Measurements from ENCODE around the gene COX4I2.
A peak's percentile ranks its signal among the peaks of the same experiment; 100 is the strongest.
"Not testable (repeated sequence)": the region's sequence is repeated elsewhere in the genome, so short reads cannot be mapped to it uniquely, and the experiment has no call there.

Gene COX4I2

DNA sequence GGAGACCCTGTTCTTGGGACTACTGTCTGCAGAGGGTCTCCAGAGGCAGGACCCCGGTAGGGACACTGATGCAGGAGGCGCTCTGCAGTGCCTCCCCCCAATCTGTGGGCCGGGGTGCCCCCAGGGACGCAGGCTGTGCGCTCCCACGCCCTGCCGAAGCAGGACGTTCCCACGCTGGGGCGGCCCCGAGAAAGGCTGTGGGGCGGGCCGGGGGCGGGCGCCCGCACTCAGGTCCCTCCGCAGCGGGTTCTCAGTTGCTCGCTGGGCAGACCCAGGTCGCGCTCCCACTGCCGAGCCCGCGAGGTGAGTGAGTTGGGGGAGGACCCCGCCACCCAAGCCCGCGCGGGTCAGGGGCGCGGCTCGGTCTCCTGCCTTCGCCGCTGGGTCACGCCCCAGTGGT lies at the start of gene COX4I2:
COX4I2 (plus strand) TSS at position 253 of the 400 bp plus-strand sequence. CDS start 1,106 bp downstream, outside the sequence.
- DNase-seq (ENCODE audit: low spot score) = no peak

DNA sequence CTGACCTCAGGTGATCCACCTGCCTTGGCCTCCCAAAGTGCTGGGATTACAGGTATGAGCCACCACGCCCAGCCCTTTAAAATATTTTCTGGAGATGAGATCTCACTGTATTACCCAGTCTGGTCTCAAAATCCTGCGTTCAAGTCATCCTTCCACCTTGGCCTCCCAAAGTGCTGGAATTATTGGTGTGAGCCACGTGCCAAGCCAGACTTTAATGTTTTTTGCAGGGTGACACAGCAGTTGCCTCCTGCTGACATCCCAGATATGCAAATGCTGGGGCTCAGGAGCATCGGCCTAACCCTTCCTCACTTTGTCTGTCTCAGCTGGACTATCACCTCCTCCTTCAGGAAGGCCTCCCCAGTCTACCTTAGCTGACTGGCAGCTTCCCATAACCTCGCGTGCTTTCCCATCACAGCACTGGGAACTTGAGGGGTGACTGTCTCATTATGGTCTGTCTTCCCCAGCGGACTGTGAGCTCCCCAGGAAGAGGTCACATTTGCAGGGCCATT lies 46.9 kb upstream of the COX4I2 start:
- no peak for DNase-seq (ENCODE audit: low spot score)

DNA sequence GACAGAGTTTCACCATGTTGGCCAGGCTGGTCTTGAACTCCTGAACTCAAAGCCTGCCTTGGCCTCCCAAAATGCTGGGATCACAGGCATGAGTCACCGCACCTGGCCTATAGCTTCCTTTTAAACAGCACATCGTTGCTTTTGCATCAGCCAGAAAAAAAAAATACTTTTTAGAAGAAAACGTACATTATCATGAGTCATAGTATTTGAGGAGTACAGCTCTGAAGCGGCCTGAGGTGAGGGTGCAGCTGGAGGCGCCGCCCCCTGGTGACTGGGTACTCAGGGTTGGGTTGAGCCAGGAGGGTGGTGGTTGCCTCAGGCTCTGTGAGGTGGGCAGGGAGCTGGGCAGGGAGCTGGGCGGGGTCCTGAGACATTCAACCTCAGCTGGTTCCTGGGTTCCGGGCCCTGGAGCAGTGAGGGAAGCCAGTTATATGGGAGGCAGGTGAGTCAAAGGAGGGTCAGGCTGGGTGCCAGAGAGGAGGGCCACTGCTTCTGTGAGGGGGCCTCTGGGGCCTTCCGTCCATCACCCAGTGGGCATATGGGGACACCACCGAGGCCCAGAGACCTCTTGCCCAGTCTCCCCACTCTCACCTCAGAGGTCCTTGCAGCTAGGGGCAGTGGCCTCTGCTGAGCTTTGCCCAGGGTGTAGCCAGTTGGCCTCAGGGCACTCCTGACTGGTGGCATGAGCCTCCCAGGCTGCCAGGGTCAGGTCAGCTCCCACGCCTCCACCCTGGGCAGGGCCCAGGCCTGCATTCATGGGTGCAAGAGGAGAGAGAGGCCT lies 44.3 kb upstream of the COX4I2 start:
- DNase-seq (ENCODE audit: low spot score) = peak; percentile 91

DNA sequence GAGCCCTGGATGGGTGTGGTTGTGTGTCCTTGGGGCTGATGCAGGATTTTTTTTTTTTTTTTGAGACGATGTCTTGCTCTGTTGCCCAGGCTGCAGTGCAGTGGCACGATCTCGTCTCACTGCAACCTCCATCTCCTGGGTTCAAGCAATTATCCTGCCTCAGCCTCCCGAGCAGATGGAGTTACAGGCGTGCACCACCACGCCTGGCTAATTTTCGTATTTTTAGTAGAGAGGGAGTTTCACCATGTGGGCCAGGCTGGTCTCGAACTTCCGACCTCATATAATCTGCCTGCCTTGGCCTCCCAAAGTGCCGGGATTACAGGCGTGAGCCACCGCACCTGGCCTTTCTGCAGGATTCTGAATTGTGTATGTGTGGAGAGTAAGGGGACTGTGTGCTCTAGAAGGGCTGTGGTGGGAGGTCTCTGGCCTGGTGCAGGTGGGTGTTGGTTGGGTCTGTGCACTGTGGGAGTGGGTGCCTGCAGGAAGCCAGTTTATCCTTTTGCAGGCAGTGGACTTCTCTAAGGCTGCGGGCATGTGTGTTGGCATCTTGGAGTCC lies 43.6 kb upstream of the COX4I2 start:
- no peak for DNase-seq (ENCODE audit: low spot score)

- no peak for DNase-seq (ENCODE audit: low spot score)
These were observed 42.9 kb upstream of the COX4I2 start for GRCh38 chr20:31594558-31595379.

- DNase-seq (ENCODE audit: low spot score) = no peak
These were observed 42.4 kb upstream of the COX4I2 start for GRCh38 chr20:31595380-31595653.

- no peak for DNase-seq (ENCODE audit: low spot score)
These were observed 41.9 kb upstream of the COX4I2 start for GRCh38 chr20:31595654-31596411.

DNA sequence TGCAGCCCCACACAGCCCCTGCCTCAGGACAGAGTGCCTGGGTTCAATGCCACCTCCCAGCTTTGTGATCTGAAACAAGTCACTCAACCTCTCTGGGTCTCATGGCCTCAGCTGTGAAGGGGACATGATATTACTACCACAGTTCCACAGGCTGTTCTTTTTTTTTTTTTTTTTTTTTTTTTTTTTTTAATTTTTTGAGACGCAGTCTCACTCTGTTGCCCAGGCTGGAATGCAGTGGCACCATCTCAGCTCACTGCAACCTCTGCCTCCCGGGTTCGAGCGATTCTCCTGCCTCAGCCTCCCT lies 41.3 kb upstream of the COX4I2 start:
- DNase-seq (ENCODE audit: low spot score) = not testable (repeated sequence)

GRCh38 chr20:31596831-31597480 lies 40.8 kb upstream of the COX4I2 start:
- DNase-seq (ENCODE audit: low spot score) = no peak

- DNase-seq (ENCODE audit: low spot score) = no peak
These were observed 40.2 kb upstream of the COX4I2 start for GRCh38 chr20:31597481-31597855.

DNA sequence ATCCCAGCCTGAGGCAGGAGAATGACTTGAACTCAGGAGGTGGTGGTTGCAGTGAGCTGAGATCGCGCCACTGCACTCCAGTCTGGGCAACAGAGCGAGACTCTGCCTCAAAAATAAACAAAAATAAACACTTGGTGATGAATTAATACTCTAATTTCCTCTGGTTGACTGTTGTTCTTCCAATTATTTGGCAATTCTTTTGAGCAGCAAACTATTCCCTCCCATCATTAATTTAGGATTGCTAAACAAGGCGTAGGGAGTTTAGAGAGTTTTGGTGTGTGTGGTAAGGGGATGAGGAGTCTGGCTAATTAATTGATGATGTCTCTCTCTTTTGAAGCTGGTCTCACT lies 35.3 kb upstream of the COX4I2 start:
- DNase-seq (ENCODE audit: low spot score) = no peak

DNA sequence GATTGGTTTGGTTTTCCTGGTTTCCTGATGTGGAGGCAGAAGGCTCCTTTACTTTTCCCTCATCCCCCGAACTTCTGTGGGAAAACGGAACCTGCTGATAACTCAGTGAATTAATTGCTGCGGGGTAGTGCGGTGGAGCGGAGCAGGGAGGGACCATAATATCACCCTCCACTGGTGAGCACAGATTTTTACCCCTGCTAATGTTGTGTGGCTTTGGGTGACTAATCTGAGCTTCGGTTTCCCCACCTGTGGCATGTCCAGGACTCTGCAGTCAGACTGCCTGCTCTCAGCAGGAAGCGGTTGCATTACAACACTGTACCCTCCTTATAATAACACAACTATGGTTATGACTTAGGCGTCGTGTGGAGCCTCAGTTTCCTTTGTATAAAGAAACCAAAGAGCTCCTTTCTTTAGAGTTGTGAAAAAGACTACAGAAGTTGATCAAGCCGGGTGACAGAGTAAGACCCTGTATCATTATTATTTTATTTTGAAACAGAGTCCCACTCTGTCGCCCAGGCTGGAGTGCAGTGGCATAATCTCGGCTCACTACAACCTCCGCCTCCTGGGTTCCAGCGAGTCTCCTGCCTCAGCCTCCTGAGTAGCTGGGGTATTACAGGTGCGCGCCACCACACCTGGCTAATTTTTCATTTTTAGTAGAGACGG lies 34.8 kb upstream of the COX4I2 start:
- DNase-seq (ENCODE audit: low spot score) = no peak

GRCh38 chr20:31603822-31604566 lies 33.7 kb upstream of the COX4I2 start:
- peak; percentile 96 for DNase-seq (ENCODE audit: low spot score)

GRCh38 chr20:31604567-31605030 lies 33.1 kb upstream of the COX4I2 start:
- no peak for DNase-seq (ENCODE audit: low spot score)

DNA sequence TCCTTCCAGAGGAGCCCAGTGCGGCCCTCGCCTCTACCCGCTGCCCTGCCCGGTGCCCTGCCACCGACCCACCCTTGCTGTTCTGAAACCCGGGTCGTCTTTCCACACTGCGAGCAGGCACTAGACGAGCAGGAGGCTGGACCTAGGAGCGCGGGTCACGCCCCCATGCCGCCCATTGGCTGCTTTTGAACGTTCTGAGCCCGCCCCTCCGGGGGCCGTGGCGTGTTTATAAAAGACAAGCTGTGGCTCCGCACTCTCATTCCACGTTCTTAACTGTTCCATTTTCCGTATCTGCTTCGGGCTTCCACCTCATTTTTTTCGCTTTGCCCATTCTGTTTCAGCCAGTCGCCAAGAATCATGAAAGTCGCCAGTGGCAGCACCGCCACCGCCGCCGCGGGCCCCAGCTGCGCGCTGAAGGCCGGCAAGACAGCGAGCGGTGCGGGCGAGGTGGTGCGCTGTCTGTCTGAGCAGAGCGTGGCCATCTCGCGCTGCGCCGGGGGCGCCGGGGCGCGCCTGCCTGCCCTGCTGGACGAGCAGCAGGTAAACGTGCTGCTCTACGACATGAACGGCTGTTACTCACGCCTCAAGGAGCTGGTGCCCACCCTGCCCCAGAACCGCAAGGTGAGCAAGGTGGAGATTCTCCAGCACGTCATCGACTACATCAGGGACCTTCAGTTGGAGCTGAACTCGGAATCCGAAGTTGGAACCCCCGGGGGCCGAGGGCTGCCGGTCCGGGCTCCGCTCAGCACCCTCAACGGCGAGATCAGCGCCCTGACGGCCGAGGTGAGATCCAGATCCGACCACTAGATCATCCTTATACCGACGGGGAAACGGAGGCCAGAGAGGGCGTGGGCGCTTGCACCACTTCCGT lies 32.4 kb upstream of the COX4I2 start, which contains the start of gene ID1:
ID1 (plus strand) TSS at position 259 of the 871 bp plus-strand sequence; CDS start at position 358, 99 bp downstream.
- peak; percentile 94 for DNase-seq (ENCODE audit: low spot score)

DNA sequence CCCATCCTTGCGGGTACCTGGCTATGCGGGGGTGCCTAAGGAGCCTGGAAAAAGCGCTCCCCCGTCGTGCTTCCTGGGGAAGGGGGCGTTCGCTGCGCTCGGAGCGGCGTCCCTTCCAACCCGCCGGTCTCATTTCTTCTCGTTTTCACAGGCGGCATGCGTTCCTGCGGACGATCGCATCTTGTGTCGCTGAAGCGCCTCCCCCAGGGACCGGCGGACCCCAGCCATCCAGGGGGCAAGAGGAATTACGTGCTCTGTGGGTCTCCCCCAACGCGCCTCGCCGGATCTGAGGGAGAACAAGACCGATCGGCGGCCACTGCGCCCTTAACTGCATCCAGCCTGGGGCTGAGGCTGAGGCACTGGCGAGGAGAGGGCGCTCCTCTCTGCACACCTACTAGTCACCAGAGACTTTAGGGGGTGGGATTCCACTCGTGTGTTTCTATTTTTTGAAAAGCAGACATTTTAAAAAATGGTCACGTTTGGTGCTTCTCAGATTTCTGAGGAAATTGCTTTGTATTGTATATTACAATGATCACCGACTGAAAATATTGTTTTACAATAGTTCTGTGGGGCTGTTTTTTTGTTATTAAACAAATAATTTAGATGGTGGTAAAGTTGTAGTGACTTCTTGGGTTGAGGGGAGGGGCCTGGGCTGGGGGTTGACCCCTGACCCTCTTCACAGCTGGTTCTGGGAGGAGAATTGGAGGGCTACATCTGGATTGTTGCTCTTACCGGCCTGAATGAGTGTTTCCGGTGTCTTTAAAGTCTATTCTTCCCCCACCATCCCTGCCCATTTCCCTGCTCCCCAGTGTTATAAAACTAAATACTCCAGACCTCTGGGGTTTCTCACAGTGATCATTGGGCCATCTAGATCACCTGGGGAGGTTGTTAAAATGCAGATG lies 31.6 kb upstream of the COX4I2 start:
- DNase-seq (ENCODE audit: low spot score) = peak; percentile 45

GRCh38 chr20:31606804-31607639 lies 30.7 kb upstream of the COX4I2 start:
- no peak for DNase-seq (ENCODE audit: low spot score)

All from RKO (cell line).